ENCODE data around the gene TOPBP1. TPM values are rescaled to one million over a fixed set of nuclear protein-coding genes. Genes with fewer than 3 reads are reported as not detected.

The TOPBP1 gene
- polyA plus RNA-seq, 1 experiment, result 25.9 TPM

DNA sequence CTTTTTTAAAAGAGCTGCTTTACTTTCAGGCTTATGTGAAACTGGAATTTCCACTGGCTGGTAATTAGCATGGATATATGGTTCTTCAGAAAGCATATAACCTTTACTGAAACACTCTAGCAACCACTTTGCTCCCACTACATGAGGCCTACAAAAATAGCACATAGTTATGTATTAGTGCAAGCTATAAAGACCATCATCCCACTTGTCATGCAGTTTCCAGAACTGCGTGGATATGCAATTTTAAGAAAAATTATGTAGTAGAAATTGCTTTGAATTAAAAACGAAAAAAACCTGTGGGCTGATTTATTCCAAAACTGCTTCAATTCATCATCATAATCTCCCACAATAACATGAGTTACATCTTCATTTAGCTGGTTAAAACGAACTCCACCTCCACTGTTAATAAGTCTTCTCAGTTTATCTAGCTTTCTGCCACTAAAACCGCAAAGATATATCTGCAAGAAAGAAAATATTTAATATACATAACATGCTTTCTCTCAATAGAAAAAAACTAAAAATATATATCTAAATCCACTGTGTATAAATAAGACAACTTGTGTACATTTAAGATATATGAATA lies 12.2 kb downstream of the TOPBP1 start:
- no peak overlapping the region for H3K27ac ChIP-seq (ENCODE audit: low read depth, low read length)
- CTCF ChIA-PET, result interaction anchor here (0.7 to 1.3 kb wide), 3 partner anchors 14 to 562 kb away, joined by 3 to 5 read pairs (median 4); no protein-coding TSS in a partner anchor
- no peak for DNase-seq (ENCODE audit: low read depth, low spot score)
- H3K9me3 ChIP-seq (ENCODE audit: control insufficient read depth, insufficient read depth, low read length), result no peaks in the 10 kb centered on the region
- H3K4me3 ChIP-seq (ENCODE audit: low read depth, low read length), result no peak overlapping the region
- no peaks in the 10 kb centered on the region for H3K27me3 ChIP-seq (ENCODE audit: control insufficient read depth, insufficient read depth, low read length)
- POLR2A ChIA-PET, result interaction anchor here (0.7 kb wide), 1 partner anchor 76 kb away, joined by 3 read pairs; the partner anchor contains the start of gene CDV3
- no peak for TF ChIP-seq CTCF (IDR thresholded peaks at IDR 0.05; ENCODE audit: low read depth, low read length)

DNA sequence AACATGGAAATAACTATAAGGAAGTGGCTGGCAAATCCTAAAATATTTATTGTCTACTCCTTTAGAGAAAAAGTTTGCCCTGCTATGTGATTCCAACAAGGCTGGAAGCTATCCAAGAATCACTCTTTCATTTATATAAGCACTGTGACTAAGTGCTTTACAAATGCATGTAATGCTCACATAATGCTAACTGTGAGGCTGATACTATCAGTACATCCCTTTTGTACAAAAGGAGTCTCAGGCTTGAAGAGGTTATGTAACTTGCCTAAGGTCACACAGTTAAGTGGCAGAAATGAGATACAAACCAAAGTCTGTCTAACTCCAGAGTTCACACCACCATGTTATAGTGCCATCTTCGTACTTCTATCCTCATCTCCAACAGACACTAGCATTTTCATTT lies 17.0 kb downstream of the TOPBP1 start:
- TF ChIP-seq CTCF (IDR thresholded peaks at IDR 0.05; ENCODE audit: low read depth, low read length), result no peak
- CTCF ChIA-PET, result no interaction called here
- peak; percentile 81 for DNase-seq (ENCODE audit: low read depth, low spot score)
- H3K4me3 ChIP-seq (ENCODE audit: low read depth, low read length), result no peak overlapping the region
- H3K27me3 ChIP-seq (ENCODE audit: control insufficient read depth, insufficient read depth, low read length), result no peaks in the 10 kb centered on the region
- H3K27ac ChIP-seq (ENCODE audit: low read depth, low read length), result no peak overlapping the region
- POLR2A ChIA-PET, result no interaction called here
- no peaks in the 10 kb centered on the region for H3K9me3 ChIP-seq (ENCODE audit: control insufficient read depth, insufficient read depth, low read length)

- Histone ChIP-seq H3K27me3 (ENCODE audit: control insufficient read depth, insufficient read depth, low read length) (no peaks in the 10 kb centered on the region), H3K9me3 (ENCODE audit: control insufficient read depth, insufficient read depth, low read length) (no peaks in the 10 kb centered on the region), H3K27ac (ENCODE audit: low read depth, low read length) (no peak overlapping the region), H3K4me3 (ENCODE audit: low read depth, low read length) (no peak overlapping the region)
- no peak for DNase-seq (ENCODE audit: low read depth, low spot score)
- no peak for TF ChIP-seq CTCF (IDR thresholded peaks at IDR 0.05; ENCODE audit: low read depth, low read length)
- ChIA-PET CTCF (no interaction called here), POLR2A (no interaction called here)
Observed at GRCh38 chr3:133643611-133644010, 18.1 kb downstream of the TOPBP1 start.

- H3K4me3 ChIP-seq (ENCODE audit: low read depth, low read length), result no peak overlapping the region
- CTCF ChIA-PET, result interaction anchor here (0.6 kb wide), 1 partner anchor 35 kb away, joined by 5 read pairs; no protein-coding TSS in a partner anchor
- no peaks in the 10 kb centered on the region for H3K27me3 ChIP-seq (ENCODE audit: control insufficient read depth, insufficient read depth, low read length)
- TF ChIP-seq CTCF (IDR thresholded peaks at IDR 0.05; ENCODE audit: low read depth, low read length), result no peak
- no peak overlapping the region for H3K27ac ChIP-seq (ENCODE audit: low read depth, low read length)
- no peak for DNase-seq (ENCODE audit: low read depth, low spot score)
- POLR2A ChIA-PET, result no interaction called here
- no peaks in the 10 kb centered on the region for H3K9me3 ChIP-seq (ENCODE audit: control insufficient read depth, insufficient read depth, low read length)
Observed at GRCh38 chr3:133641254-133641653, 20.5 kb downstream of the TOPBP1 start.

DNA sequence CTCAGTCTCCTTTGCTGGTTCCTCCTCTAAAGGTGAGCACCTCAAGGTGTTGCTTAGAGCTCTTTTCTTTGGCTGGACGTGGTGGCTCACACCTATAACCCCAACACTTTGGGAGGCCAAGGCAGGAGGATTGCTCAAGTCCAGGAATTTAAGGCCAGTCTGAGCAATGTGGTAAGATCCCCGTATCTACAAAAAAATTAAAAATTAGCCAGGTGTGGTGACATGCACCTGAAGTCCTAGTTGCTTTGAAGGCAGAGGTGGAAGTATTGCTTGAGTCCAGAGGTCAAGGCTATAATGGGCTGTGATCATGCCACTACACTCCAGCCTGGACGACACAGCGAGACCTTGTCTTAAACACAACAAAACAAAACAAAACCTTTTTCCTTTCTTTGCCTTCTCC lies 28.3 kb downstream of the TOPBP1 start:
- CTCF ChIA-PET, result no interaction called here
- H3K27me3 ChIP-seq (ENCODE audit: control insufficient read depth, insufficient read depth, low read length), result no peaks in the 10 kb centered on the region
- no peak for DNase-seq (ENCODE audit: low read depth, low spot score)
- H3K27ac ChIP-seq (ENCODE audit: low read depth, low read length), result no peak overlapping the region
- TF ChIP-seq CTCF (IDR thresholded peaks at IDR 0.05; ENCODE audit: low read depth, low read length), result no peak
- no peaks in the 10 kb centered on the region for H3K9me3 ChIP-seq (ENCODE audit: control insufficient read depth, insufficient read depth, low read length)
- POLR2A ChIA-PET, result no interaction called here
- no peak overlapping the region for H3K4me3 ChIP-seq (ENCODE audit: low read depth, low read length)
